Ishikawa (cell line): ENCODE data around the gene ABTB2.

ENCODE experiments used
- CEBPB ChIP-seq: IDR thresholded peaks from 2 replicates; pipeline ENCODE4 v1.6.1; 2012
- CREB1 ChIP-seq: IDR thresholded peaks from 2 replicates; pipeline ENCODE4 v1.6.1; 2012; ENCODE audit warnings: low read depth
- EGR1 ChIP-seq: IDR thresholded peaks from 2 replicates; pipeline ENCODE4 v1.6.1; 2012
- EP300 ChIP-seq: IDR thresholded peaks from 2 replicates; pipeline ENCODE4 v1.6.1; 2012; ENCODE audit warnings: borderline replicate concordance
- FOXM1 ChIP-seq: IDR thresholded peaks from 2 replicates; pipeline ENCODE4 v1.6.1; 2012; ENCODE audit warnings: low read depth, borderline replicate concordance
- NFIC ChIP-seq: IDR thresholded peaks from 2 replicates; pipeline ENCODE4 v1.6.1; 2012
- RAD21 ChIP-seq: IDR thresholded peaks from 2 replicates; pipeline ENCODE4 v1.6.1; 2012; ENCODE audit warnings: low read depth
- TAF1 ChIP-seq: IDR thresholded peaks from 2 replicates; pipeline ENCODE4 v1.6.1; 2012; ENCODE audit warnings: low read depth, mild to moderate bottlenecking
- TCF12 ChIP-seq: IDR thresholded peaks from 2 replicates; pipeline ENCODE4 v1.6.1; 2012; ENCODE audit warnings: low read depth
- TEAD4 ChIP-seq: IDR thresholded peaks from 2 replicates; pipeline ENCODE4 v1.6.1; 2012
- YY1 ChIP-seq: IDR thresholded peaks from 2 replicates; pipeline ENCODE4 v1.6.1; 2012; ENCODE audit warnings: low read depth
- ZBTB7A ChIP-seq: IDR thresholded peaks from 2 replicates; pipeline ENCODE4 v1.6.1; 2012; ENCODE audit warnings: low read depth
- TF ChIP-seq, protein P1 (sequence below): IDR thresholded peaks from 2 replicates; pipeline ENCODE4 v1.6.1; 2012
- TF ChIP-seq, protein P2 (sequence below): IDR thresholded peaks from 2 replicates; pipeline ENCODE4 v1.6.1; 2012; ENCODE audit warnings: low read depth, mild to moderate bottlenecking
- TF ChIP-seq, protein P3 (sequence below): IDR thresholded peaks from 2 replicates; pipeline ENCODE4 v1.6.1; 2012

Gene ABTB2

DNA sequence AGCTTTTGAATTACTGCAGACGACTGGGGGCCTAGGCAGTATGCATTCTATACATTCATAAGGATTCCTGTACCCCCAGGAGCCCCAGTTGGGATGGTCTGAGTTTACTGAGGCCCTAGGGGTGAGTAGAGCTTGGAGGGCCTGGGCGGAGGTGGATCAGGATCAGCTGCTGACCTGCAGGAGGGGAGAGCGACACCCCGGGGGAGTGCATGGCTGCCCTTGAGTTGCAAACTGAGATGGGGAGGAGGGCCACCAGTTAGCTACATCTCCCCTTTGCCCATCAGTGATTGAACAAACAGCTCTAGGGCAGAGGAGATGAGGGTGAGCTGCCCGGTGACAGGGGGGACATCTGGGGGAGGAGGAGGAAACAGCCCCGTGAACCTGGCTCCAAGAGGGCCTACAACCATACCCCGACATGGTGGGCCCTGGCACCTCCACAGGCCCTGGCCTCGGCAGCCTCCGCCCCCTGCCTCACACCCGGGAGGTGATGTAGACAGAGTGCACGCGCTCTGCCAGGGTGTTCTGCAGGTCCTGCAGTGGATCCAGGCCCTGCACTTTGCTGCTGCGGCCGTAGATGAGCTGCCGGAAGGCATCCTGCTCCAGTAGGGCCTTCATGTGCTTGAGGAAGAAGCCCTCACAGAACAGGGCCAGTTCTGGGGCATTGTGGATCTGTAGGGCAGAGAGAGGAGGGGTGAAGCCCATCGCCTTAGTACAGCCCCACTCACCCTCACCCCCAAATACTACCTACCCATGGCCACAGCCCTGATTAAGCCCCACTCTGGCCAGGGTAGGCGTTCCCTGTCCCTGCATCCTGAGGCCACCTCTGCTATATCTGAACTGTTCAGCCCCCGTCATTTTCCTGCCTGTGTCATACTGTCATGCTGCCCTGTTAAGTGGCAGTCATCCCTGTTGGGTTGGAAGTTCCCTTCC lies 205.6 kb downstream of the ABTB2 start:
- TF ChIP-seq CEBPB = no peak
- TF ChIP-seq NFIC = no peak
- no peak for TF ChIP-seq TEAD4
- no peak for TF ChIP-seq CREB1

DNA sequence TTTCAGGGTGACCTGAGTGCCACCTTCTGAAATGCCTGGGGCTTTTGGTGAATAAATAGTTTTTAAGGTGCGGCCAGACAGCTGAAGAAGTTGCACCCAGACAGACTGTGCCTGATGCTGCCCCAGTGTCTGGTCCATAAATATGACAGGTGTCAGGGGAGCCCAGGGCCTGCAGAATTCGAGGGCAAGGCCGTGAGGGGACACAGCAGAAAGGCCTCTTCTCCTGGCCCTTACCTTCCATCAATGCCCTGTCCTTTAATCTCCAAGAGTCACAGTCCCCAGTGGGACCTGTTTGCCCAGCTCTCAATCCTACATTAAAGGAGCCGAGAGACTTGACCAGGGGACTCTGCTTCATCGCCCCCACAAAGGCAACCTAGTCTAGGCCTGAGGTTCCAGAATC lies 206.6 kb downstream of the ABTB2 start:
- no peak for TF ChIP-seq ZBTB7A
- no peak for TF ChIP-seq RAD21
- TF ChIP-seq, protein P1, sequence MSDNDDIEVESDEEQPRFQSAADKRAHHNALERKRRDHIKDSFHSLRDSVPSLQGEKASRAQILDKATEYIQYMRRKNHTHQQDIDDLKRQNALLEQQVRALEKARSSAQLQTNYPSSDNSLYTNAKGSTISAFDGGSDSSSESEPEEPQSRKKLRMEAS = no peak
- no peak for TF ChIP-seq EP300
- TF ChIP-seq, protein P2, sequence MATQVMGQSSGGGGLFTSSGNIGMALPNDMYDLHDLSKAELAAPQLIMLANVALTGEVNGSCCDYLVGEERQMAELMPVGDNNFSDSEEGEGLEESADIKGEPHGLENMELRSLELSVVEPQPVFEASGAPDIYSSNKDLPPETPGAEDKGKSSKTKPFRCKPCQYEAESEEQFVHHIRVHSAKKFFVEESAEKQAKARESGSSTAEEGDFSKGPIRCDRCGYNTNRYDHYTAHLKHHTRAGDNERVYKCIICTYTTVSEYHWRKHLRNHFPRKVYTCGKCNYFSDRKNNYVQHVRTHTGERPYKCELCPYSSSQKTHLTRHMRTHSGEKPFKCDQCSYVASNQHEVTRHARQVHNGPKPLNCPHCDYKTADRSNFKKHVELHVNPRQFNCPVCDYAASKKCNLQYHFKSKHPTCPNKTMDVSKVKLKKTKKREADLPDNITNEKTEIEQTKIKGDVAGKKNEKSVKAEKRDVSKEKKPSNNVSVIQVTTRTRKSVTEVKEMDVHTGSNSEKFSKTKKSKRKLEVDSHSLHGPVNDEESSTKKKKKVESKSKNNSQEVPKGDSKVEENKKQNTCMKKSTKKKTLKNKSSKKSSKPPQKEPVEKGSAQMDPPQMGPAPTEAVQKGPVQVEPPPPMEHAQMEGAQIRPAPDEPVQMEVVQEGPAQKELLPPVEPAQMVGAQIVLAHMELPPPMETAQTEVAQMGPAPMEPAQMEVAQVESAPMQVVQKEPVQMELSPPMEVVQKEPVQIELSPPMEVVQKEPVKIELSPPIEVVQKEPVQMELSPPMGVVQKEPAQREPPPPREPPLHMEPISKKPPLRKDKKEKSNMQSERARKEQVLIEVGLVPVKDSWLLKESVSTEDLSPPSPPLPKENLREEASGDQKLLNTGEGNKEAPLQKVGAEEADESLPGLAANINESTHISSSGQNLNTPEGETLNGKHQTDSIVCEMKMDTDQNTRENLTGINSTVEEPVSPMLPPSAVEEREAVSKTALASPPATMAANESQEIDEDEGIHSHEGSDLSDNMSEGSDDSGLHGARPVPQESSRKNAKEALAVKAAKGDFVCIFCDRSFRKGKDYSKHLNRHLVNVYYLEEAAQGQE = no peak
- no peak for TF ChIP-seq CEBPB
- no peak for TF ChIP-seq NFIC
- TF ChIP-seq EGR1 = no peak
- TF ChIP-seq TCF12 = no peak
- no peak for TF ChIP-seq CREB1
- no peak for TF ChIP-seq TAF1
- TF ChIP-seq, protein P3, sequence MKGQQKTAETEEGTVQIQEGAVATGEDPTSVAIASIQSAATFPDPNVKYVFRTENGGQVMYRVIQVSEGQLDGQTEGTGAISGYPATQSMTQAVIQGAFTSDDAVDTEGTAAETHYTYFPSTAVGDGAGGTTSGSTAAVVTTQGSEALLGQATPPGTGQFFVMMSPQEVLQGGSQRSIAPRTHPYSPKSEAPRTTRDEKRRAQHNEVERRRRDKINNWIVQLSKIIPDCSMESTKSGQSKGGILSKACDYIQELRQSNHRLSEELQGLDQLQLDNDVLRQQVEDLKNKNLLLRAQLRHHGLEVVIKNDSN = no peak
- TF ChIP-seq TEAD4 = no peak
- no peak for TF ChIP-seq FOXM1
- no peak for TF ChIP-seq YY1

DNA sequence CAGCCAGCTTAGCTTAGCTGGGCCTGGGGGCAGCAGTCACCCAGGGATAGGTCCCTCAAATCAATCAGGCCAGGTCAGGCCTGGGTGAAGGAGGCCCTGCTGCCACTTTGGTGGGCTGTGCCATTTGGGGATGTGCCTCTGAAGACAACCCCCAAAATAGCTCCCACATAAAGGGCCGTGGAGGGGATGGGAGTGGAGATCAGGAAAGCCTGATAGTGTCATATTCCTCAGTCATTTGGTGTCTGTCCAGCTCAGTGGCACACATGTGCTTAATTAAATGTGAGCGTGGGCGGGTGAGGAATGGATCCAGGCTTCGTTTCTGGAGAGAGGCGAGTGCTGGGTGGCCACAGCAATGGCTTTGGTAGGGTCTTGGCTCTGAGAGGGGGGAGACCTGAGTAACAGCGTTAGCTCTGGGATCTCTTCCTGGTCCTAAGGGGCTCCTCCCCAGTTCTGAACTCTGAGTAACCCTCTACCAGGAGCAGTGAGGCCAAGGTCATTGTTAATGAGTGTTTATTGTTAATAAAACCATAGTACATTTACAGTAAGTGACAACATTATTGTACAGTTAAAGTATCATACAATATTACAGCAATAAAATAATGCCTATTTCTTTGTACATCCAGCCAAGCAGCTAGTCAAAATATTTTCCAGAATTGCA lies 207.2 kb downstream of the ABTB2 start:
- TF ChIP-seq, protein P2 = no peak
- TF ChIP-seq EP300 (no peak), NFIC (no peak), EGR1 (no peak), TCF12 (no peak), YY1 (no peak), FOXM1 (no peak), RAD21 (no peak), TEAD4 (no peak), ZBTB7A (no peak)
- TF ChIP-seq, protein P1 = no peak
- TF ChIP-seq, protein P3 = no peak

DNA sequence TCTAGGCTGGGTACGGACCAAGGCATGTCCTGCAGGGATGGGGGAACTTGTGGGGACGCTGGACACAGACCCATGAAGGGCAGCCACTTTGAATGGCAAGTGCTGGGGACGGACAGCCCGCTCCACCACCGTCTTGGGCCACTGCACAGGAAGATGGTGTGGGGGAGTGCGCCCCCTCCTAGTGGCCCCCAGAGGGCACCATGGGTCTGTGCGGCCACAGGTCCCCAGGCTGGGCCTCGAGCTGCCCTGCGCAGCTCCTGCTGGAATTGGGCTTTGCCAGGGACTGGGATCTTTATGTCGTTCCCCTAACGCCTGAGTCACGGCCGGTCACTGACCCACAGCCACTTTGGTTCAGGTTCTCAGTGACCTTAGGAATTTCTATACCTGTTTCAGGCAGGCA lies 208.0 kb downstream of the ABTB2 start:
- TF ChIP-seq TAF1 (no peak), RAD21 (peak; percentile 13; the same call in 1 of the 2 replicates), YY1 (no peak), NFIC (no peak)
- TF ChIP-seq, protein P3 = no peak

DNA sequence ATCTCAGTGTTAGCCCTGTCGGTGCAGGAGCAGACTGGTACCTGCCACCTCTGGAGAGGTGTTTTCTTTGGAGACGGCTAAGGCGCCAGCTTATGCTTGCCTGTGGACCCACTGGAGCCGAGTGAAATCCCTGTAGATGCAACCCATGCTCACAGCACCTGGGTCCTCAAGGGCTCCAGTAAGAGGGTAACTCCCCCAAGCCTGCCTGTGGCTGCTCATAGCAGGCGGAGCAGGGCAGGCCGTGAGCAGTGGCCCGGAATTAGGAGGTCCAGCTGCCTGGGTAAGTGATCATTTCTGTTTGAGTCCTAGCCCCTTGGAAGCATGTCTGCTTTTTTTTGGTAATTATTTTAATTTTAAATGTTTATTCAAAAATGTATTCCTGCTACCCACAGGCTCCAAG lies 208.5 kb downstream of the ABTB2 start:
- no peak for TF ChIP-seq ZBTB7A
- TF ChIP-seq, protein P2 = no peak
- TF ChIP-seq FOXM1 = no peak
- no peak for TF ChIP-seq EP300
- TF ChIP-seq CREB1 = no peak
